Mesenchymal stem cell (in vitro differentiated cells and primary cell): ENCODE results near the gene CMC2.

Experiments used
- DNase-seq: peaks from one replicate; pipeline ENCODE4 v3.0.0-alpha.2; 2013
- H2AFZ ChIP-seq: one replicate; pipeline ENCODE4 v1.6.1; 2013; ENCODE audit warnings: low read depth, mild to moderate bottlenecking, control low read depth, inconsistent platforms, low read length, moderate library complexity
- H2AK5ac ChIP-seq: 2 replicates; pipeline ENCODE4 v1.6.1; 2013; ENCODE audit warnings: low read length, moderate library complexity, mild to moderate bottlenecking, inconsistent platforms; ENCODE audit not compliant: severe bottlenecking
- H2BK120ac ChIP-seq: one replicate; pipeline ENCODE4 v1.6.1; 2013; ENCODE audit warnings: low read depth, mild to moderate bottlenecking, inconsistent platforms, low read length, moderate library complexity
- H2BK12ac ChIP-seq, 2 experiments: one replicate each; pipeline ENCODE4 v1.6.1; 2013; ENCODE audit warnings: inconsistent platforms in 2 of 2, low read length in 2 of 2, mild to moderate bottlenecking in 2 of 2, moderate library complexity in 2 of 2, control low read depth in 1 of 2
- H2BK15ac ChIP-seq: one replicate; pipeline ENCODE4 v1.6.1; 2013; ENCODE audit warnings: mild to moderate bottlenecking, low read depth, inconsistent platforms; ENCODE audit not compliant: poor library complexity, severe bottlenecking
- H2BK5ac ChIP-seq: 2 replicates; pipeline ENCODE4 v1.6.1; 2013; ENCODE audit warnings: low read depth, mild to moderate bottlenecking, low read length, control low read depth, inconsistent platforms; ENCODE audit not compliant: poor library complexity, severe bottlenecking
- H3K14ac ChIP-seq, 2 experiments: one replicate each; pipeline ENCODE4 v1.6.1; 2013; ENCODE audit warnings: inconsistent platforms in 2 of 2, low read length in 2 of 2, control low read depth in 1 of 2, mild to moderate bottlenecking in 1 of 2, moderate library complexity in 1 of 2
- H3K18ac ChIP-seq, 2 experiments: one replicate each; pipeline ENCODE4 v1.6.1; 2013; ENCODE audit warnings: inconsistent platforms in 2 of 2, low read length in 2 of 2, control low read depth in 1 of 2, low read depth in 1 of 2, mild to moderate bottlenecking in 1 of 2
- H3K23ac ChIP-seq, 2 experiments: one replicate each; pipeline ENCODE4 v1.6.1; 2013; ENCODE audit warnings: inconsistent platforms in 2 of 2, low read length in 2 of 2, mild to moderate bottlenecking in 2 of 2, moderate library complexity in 2 of 2, control low read depth in 1 of 2
- H3K27ac ChIP-seq: 2 replicates; pipeline ENCODE4 v1.5.1; 2013; ENCODE audit warnings: mild to moderate bottlenecking, moderate library complexity, low read length, control low read depth, inconsistent platforms; ENCODE audit not compliant: poor library complexity, severe bottlenecking
- H3K27me3 ChIP-seq, 2 experiments: 2 replicates each; pipeline versions ENCODE4 v1.6.1 to v1.7.0; 2013; ENCODE audit warnings: low read length in 2 of 2, mild to moderate bottlenecking in 2 of 2, moderate library complexity in 2 of 2, control low read depth in 1 of 2, inconsistent platforms in 1 of 2; ENCODE audit not compliant: control insufficient read depth in 1 of 2, insufficient read depth in 1 of 2
- H3K36me3 ChIP-seq, 2 experiments: 2 replicates each; pipeline versions ENCODE4 v1.6.1 to v1.7.0; 2013; ENCODE audit warnings: low read length in 2 of 2, control low read depth in 1 of 2, inconsistent platforms in 1 of 2, low read depth in 1 of 2, mild to moderate bottlenecking in 1 of 2; ENCODE audit not compliant: insufficient read depth in 2 of 2, control insufficient read depth in 1 of 2
- H3K4ac ChIP-seq, 2 experiments: one replicate each; pipeline ENCODE4 v1.6.1; 2013; ENCODE audit warnings: inconsistent platforms in 2 of 2, low read length in 2 of 2, mild to moderate bottlenecking in 2 of 2, moderate library complexity in 2 of 2, control low read depth in 1 of 2, low read depth in 1 of 2
- H3K4me1 ChIP-seq: 2 replicates; pipeline ENCODE4 v1.6.1; 2013; ENCODE audit warnings: low read depth, low read length, control low read depth; ENCODE audit not compliant: control insufficient read depth, insufficient read depth
- H3K4me2 ChIP-seq: 2 replicates; pipeline ENCODE4 v1.6.1; 2013; ENCODE audit warnings: low read length, mild to moderate bottlenecking, inconsistent platforms; ENCODE audit not compliant: poor library complexity, severe bottlenecking
- H3K4me3 ChIP-seq, 2 experiments: 2 replicates each; pipeline versions ENCODE4 v1.5.1 to v1.7.0; 2013; ENCODE audit warnings: low read length in 2 of 2, mild to moderate bottlenecking in 2 of 2, control low read depth in 1 of 2, low read depth in 1 of 2; ENCODE audit not compliant: insufficient read depth in 1 of 2
- H3K79me1 ChIP-seq: replicated peaks from 2 replicates; pipeline ENCODE4 v1.6.1; 2013; ENCODE audit warnings: mild to moderate bottlenecking, control low read depth, low read length, inconsistent platforms; ENCODE audit not compliant: poor library complexity, severe bottlenecking
- H3K9ac ChIP-seq: 2 replicates; pipeline ENCODE4 v1.7.0; 2013; ENCODE audit warnings: mild to moderate bottlenecking, low read length, moderate library complexity
- H3K9me3 ChIP-seq: 2 replicates; pipeline ENCODE4 v1.7.0; 2013; ENCODE audit warnings: mild to moderate bottlenecking, low read length; ENCODE audit not compliant: control insufficient read depth
- H4K8ac ChIP-seq: one replicate; pipeline ENCODE4 v1.6.1; 2013; ENCODE audit warnings: inconsistent platforms, mild to moderate bottlenecking, low read length, moderate library complexity
- H4K91ac ChIP-seq: one replicate; pipeline ENCODE4 v1.6.1; 2013; ENCODE audit warnings: mild to moderate bottlenecking, low read length, inconsistent platforms
- WGBS: methylation state at CpG from one replicate; pipeline ENCODE4 v1.1.7; 2013; ENCODE audit warnings: mixed read lengths; 5-methylcytosine and 5-hydroxymethylcytosine counted together

The CMC2 gene

DNA sequence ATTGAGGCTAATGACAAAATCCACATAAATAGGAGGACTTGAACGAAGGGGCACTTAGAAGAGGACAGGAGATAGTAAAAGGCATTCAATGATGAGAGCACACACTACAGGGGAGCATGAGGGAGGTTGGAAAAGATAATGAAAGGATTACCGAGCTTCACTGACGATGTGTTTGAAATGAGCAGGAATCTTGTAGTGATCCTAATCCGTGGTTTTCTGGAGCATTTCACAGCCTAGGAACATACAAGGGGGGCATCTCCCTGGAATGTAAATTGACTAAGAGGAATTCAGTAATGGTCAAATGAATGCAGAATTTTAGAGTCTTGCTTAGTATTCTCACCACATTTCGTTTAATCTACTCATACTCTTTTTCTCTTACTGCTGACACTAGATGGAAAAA lies 34.2 kb upstream of the CMC2 start:
- no peak overlapping the region for H2AK5ac ChIP-seq
- H3K9me3 ChIP-seq: no peaks in the 10 kb centered on the region
- peaks cover 3% of the 10 kb centered on the region for H3K4me1 ChIP-seq
- no peak for DNase-seq
- H3K27ac ChIP-seq: no peak overlapping the region
- no peak overlapping the region for H3K18ac ChIP-seq
- no peak overlapping the region for H2BK5ac ChIP-seq
- H3K27me3 ChIP-seq: no peaks in the 10 kb centered on the region
- peaks cover 28% of the 10 kb centered on the region for H3K79me1 ChIP-seq
- H2BK15ac ChIP-seq: no peak overlapping the region
- no peak overlapping the region for H3K23ac ChIP-seq
- no peak overlapping the region for H2BK12ac ChIP-seq
- no peak overlapping the region for H3K9ac ChIP-seq
- peaks cover 30 to 61% of the 10 kb centered on the region in 2 experiments for H3K36me3 ChIP-seq
- no peak overlapping the region for H3K14ac ChIP-seq
- no peak overlapping the region for H3K4me3 ChIP-seq
- no peak overlapping the region for H3K4ac ChIP-seq
- 90% methylated on average over 5 of the region's 5 CpGs for WGBS
- H2BK120ac ChIP-seq: no peak overlapping the region
- no peak overlapping the region for H2AFZ ChIP-seq
- no peak overlapping the region for H3K4me2 ChIP-seq
- H4K91ac ChIP-seq: no peak overlapping the region
- no peak overlapping the region for H4K8ac ChIP-seq

DNA sequence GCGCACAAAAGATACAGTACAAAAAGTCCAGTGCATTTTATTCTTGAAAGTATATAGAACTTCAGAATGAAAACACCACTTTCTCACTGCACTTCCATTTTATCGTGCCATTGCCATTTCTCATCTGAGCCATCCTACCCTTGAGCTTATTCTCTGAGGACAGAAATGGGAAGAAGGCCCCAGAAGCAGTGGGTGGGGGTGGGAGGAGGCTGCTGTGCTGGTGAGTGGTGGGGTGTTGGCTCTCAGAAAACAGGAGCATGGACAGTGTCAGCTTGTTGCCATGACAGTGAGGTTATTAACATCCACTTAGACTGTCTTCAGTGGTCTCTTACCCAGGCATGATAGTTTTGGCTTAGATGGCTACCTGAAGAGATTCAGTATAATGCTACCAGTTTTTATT lies 33.4 kb upstream of the CMC2 start:
- Histone ChIP-seq H2BK12ac (no peak overlapping the region), H3K18ac (no peak overlapping the region), H3K27me3 (no peaks in the 10 kb centered on the region), H3K9ac (no peak overlapping the region), H3K4me1 (peaks cover 3% of the 10 kb centered on the region), H4K91ac (no peak overlapping the region), H3K23ac (no peak overlapping the region), H3K9me3 (no peaks in the 10 kb centered on the region), H4K8ac (no peak overlapping the region), H3K4me2 (no peak overlapping the region), H3K79me1 (peaks cover 26% of the 10 kb centered on the region), H2AK5ac (no peak overlapping the region), H3K36me3 (peaks cover 24 to 54% of the 10 kb centered on the region in 2 experiments), H3K4ac (no peak overlapping the region), H2BK5ac (no peak overlapping the region), H2BK120ac (no peak overlapping the region), H3K4me3 (no peak overlapping the region), H3K27ac (no peak overlapping the region), H2BK15ac (no peak overlapping the region), H3K14ac (no peak overlapping the region), H2AFZ (no peak overlapping the region)
- WGBS: no CpG with 5 or more reads among the region's 2 CpGs
- no peak for DNase-seq

DNA sequence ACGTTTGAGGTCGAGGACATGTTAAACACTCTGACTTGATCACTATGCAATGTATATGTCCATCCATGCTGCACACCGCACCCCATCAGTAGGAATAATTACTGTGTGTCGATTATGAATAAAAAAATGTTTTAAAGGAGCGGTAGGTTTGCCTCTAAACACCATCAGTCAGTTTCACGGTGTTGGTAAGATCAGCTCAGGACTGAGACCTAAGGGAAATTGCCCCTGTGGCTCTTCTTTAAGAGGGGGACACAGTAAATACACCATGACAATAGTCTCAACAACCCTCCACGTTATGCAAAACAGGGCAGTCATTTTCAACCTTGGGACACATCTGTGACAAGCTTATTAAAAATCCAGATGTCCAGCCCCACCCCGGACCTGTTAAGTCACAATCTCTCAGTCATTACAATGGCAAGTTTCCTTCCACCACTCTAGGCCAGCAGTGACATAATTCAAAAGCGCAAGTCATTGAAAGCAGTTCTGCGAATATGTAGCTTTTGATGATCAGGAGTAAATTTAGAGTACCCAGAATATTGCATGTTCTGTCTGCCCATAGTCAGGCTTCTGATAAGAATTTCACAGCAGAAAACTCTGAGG lies 30.2 kb upstream of the CMC2 start:
- H2BK12ac ChIP-seq: no peak overlapping the region
- WGBS: 42% methylated on average over 9 of the region's 10 CpGs
- DNase-seq: peak; percentile 25

DNA sequence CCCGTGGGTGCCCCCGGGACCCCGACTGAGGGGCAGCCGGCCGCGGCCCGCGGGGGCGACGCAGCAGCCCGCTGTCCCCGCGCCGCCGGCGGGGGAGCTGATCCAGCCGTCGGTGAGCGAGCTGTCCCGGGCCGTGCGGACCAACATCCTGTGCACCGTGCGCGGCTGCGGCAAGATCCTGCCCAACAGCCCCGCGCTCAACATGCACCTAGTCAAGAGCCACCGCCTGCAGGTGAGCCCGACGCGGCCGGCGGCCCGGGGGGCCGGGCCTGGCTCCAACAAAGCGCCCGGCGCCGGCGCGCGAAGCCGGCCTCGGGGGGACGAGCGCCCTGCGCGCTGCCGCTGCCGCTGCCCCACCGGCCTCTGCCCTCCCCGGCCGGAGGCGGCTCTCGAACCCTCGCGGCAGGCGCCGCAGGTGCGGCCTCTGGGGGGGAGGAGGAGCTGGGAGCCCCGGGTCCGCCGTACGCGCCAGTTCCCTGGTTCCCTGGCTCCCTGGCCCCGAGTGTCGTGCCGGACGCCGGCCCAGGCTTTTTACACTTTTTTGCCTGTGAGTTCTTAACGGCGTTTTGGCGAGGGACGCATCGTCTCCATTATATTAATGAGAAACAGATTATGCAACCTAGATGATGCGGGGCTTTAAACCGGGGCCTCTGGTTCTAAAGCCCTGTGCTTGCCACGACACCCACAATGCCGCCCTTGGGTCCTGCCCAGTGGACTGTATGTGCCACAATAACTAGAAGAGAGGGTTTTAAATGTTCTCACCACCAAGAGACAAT lies 29.5 kb upstream of the CMC2 start:
- Histone ChIP-seq H3K23ac (peak overlapping the region in 1 of 2 experiments; percentile 57), H4K91ac (no peak overlapping the region), H3K27me3 (no peaks in the 10 kb centered on the region), H3K4ac (peak overlapping the region; percentile 15 to 81), H2BK12ac (no peak overlapping the region), H3K4me1 (peaks cover 3% of the 10 kb centered on the region), H3K18ac (peak overlapping the region; percentile 50 to 95), H2AK5ac (no peak overlapping the region), H4K8ac (peak overlapping the region; percentile 45), H3K4me2 (peak overlapping the region; percentile 83), H3K9me3 (no peaks in the 10 kb centered on the region), H2BK5ac (no peak overlapping the region), H2BK120ac (no peak overlapping the region), H3K14ac (peak overlapping the region in 1 of 2 experiments; percentile 58), H3K9ac (peak overlapping the region; percentile 88), H2BK15ac (no peak overlapping the region), H3K4me3 (peak overlapping the region; percentile 89 to 91), H3K79me1 (peaks cover 18% of the 10 kb centered on the region), H2AFZ (peak overlapping the region; percentile 68), H3K36me3 (peaks cover 8 to 14% of the 10 kb centered on the region in 2 experiments), H3K27ac (no peak overlapping the region)
- WGBS: under 1% methylated on average over 51 of the region's 80 CpGs
- DNase-seq: peak; percentile 41

More for the DNA sequence above, 30.2 kb upstream of the CMC2 start:
- Histone ChIP-seq H2BK5ac (no peak overlapping the region), H3K14ac (no peak overlapping the region), H3K4ac (no peak overlapping the region), H3K36me3 (peaks cover 12 to 21% of the 10 kb centered on the region in 2 experiments), H3K4me3 (peak overlapping the region; percentile 89 to 91), H4K8ac (no peak overlapping the region), H3K27ac (no peak overlapping the region), H3K9me3 (no peaks in the 10 kb centered on the region), H4K91ac (no peak overlapping the region), H3K23ac (no peak overlapping the region), H2AK5ac (no peak overlapping the region), H2BK120ac (no peak overlapping the region), H3K4me1 (peaks cover 3% of the 10 kb centered on the region), H3K79me1 (peaks cover 23% of the 10 kb centered on the region), H3K4me2 (peak overlapping the region; percentile 83), H3K9ac (peak overlapping the region; percentile 88), H3K18ac (peak overlapping the region in 1 of 2 experiments; percentile 68), H2BK15ac (no peak overlapping the region), H2AFZ (no peak overlapping the region), H3K27me3 (no peaks in the 10 kb centered on the region)
